Sigmoid colon (tissue), 7 donors: Measurements from ENCODE around the gene POTEB. TPM values are rescaled to one million over a fixed set of nuclear protein-coding genes. Genes with fewer than 3 reads are reported as not detected.
"Not testable (repeated sequence)": the region's sequence is repeated elsewhere in the genome, so short reads cannot be mapped to it uniquely, and the experiment has no call there.

Source experiments
- DNase-seq: peaks from one replicate; pipeline ENCODE4 v3.0.0-alpha.2; 2019
- H3K27ac ChIP-seq, 4 donors: fragments of 200-600 bp; sonication (generic); one replicate each; pipeline ENCODE4 v1.5.1; 2016 to 2019; ENCODE audit warnings: mild to moderate bottlenecking in 1 of 4
- H3K27me3 ChIP-seq, 3 donors: fragments of 200-600 bp; sonication (generic); one replicate each; pipeline ENCODE4 v1.5.1; 2019; ENCODE audit warnings: mild to moderate bottlenecking in 1 of 3
- H3K36me3 ChIP-seq, 4 donors: fragments of 200-600 bp; sonication (generic); one replicate each; pipeline ENCODE4 v1.5.1; 2016 to 2019
- H3K4me1 ChIP-seq, 4 donors: fragments of 200-600 bp; sonication (generic); one replicate each; pipeline ENCODE4 v1.5.1; 2017 to 2019
- H3K4me3 ChIP-seq, 4 donors: fragments of 200-600 bp; sonication (generic); one replicate each; pipeline ENCODE4 v1.5.1; 2017 to 2019; ENCODE audit warnings: mild to moderate bottlenecking in 2 of 4, moderate library complexity in 1 of 4
- H3K9me3 ChIP-seq, 4 donors: fragments of 200-600 bp in 3 of 4; sonication (generic) in 3 of 4; one replicate each; pipeline versions ENCODE4 v1.5.1 to v1.6.1; 2013 to 2019
- WGBS, 2 donors: extraction: QIAGEN DNeasy Blood & Tissue Kit; methylation state at CpG; one replicate each; pipeline ENCODE4 v1.1.7; 2013; 5-methylcytosine and 5-hydroxymethylcytosine counted together
- intact Hi-C: fragments of 100-400 bp; cut with DNase I; formaldehyde crosslinking; loops from one replicate; pipeline ENCODE4 v1.15.1; 2023
- polyA plus RNA-seq, 3 donors: library from polyadenylated mRNA; stranded (reverse); fragments of 200-250 nt; gene quantifications; one replicate each; pipeline ENCODE4 v1.2.3, GENCODE V29; 2013
- small RNA-seq, 3 donors: library from RNA; depleted of rRNA; stranded (forward); fragments of <200 nt; gene quantifications; one replicate each; pipeline ENCODE3, GENCODE V24; 2016
- total RNA-seq, 4 donors: library from RNA; depleted of rRNA; stranded (reverse); fragments of >200 nt; gene quantifications; one replicate each; pipeline ENCODE4 v1.1.0, GENCODE V29; 2016
- donor health status: healthy with polysubstance abuse.
- donor health status: Bipolar disorder and iron deficiency.
- donor health status: healthy.

POTEB gene
- total RNA-seq (not detected), polyA plus RNA-seq (not detected)

- H3K27ac ChIP-seq, H3K27me3 ChIP-seq, intact Hi-C loops, DNase-seq, H3K9me3 ChIP-seq, H3K36me3 ChIP-seq, H3K4me1 ChIP-seq, H3K4me3 ChIP-seq: not testable (repeated sequence)
- no CpG with 5 or more reads among the region's 36 CpGs for WGBS, 2 donors
These were observed at the start of gene POTEB for GRCh38 chr15:21877635-21878034. TSS of gene POTEB (minus strand) at chr15:21877735. CDS start at chr15:21877246, 489 bp downstream.

GRCh38 chr15:21890955-21891354, 13.4 kb upstream of the POTEB start:
- H3K36me3 ChIP-seq, H3K4me1 ChIP-seq, H3K4me3 ChIP-seq, H3K27me3 ChIP-seq, intact Hi-C loops, H3K27ac ChIP-seq, H3K9me3 ChIP-seq, DNase-seq: not testable (repeated sequence)
- WGBS, 2 donors, result 60% methylated on average over 1 of the region's 6 CpGs; no CpG with 5 or more reads in 1 of the 2 donors

GRCh38 chr15:21889542-21889941, 12.0 kb upstream of the POTEB start:
- H3K27me3 ChIP-seq, H3K4me1 ChIP-seq, DNase-seq, H3K27ac ChIP-seq, H3K9me3 ChIP-seq, intact Hi-C loops, H3K4me3 ChIP-seq, H3K36me3 ChIP-seq: not testable (repeated sequence)
- WGBS, 2 donors, result 67 to 78% methylated on average over 17 to 27 of the region's 47 CpGs

GRCh38 chr15:21838831-21839230, 38.7 kb downstream of the POTEB start:
- DNase-seq, H3K4me1 ChIP-seq, H3K27me3 ChIP-seq, intact Hi-C loops, H3K9me3 ChIP-seq, H3K4me3 ChIP-seq, H3K27ac ChIP-seq, H3K36me3 ChIP-seq: not testable (repeated sequence)
- no CpG with 5 or more reads among the region's 1 CpG for WGBS, 2 donors

Small RNAs within 50 kb of the gene (small RNA-seq; reads per million reads assigned to genes)
- gene MIR3118-4 (0 reads per million in 3 donors), gene RNU6-631P (0 reads per million in 3 donors)

Other genes with a start within 250 kb of the POTEB start
- gene OR4M2, start 202.8 kb upstream of the POTEB start, total RNA-seq, result not detected
- gene OR4M2, start 202.8 kb upstream of the POTEB start, polyA plus RNA-seq, result not detected